HG03108 (cell line): ENCODE data around the gene IDE.
"Not testable (repeated sequence)": the region's sequence is repeated elsewhere in the genome, so short reads cannot be mapped to it uniquely, and the experiment has no call there.

Experiments used
- ATAC-seq: cut with Tn5 transposase; IDR thresholded peaks from one replicate; pipeline ENCODE4 v1.9.1; 2021; ENCODE audit warnings: moderate library complexity; ENCODE audit not compliant: unreplicated experiment

Gene IDE

GRCh38 chr10:92421550-92421949 is 152.3 kb downstream of the IDE start:
- no peak for ATAC-seq

GRCh38 chr10:92420546-92421275 is 153.2 kb downstream of the IDE start:
- ATAC-seq: no peak

GRCh38 chr10:92419740-92420545 is 153.9 kb downstream of the IDE start:
- no peak for ATAC-seq

GRCh38 chr10:92418891-92419290 is 155.0 kb downstream of the IDE start:
- ATAC-seq: no peak

- no peak for ATAC-seq
Observed at GRCh38 chr10:92418221-92418620, 155.7 kb downstream of the IDE start.

GRCh38 chr10:92413519-92413918 is 160.4 kb downstream of the IDE start:
- no peak for ATAC-seq

- no peak for ATAC-seq
Observed at GRCh38 chr10:92413011-92413410, 160.9 kb downstream of the IDE start.

GRCh38 chr10:92411406-92411805 is 162.5 kb downstream of the IDE start:
- ATAC-seq: no peak

GRCh38 chr10:92410501-92410900 is 163.4 kb downstream of the IDE start:
- ATAC-seq: no peak

- no peak for ATAC-seq
Observed at GRCh38 chr10:92408017-92408361, 165.9 kb downstream of the IDE start.

- ATAC-seq: no peak
Observed at GRCh38 chr10:92407305-92408016, 166.4 kb downstream of the IDE start.

GRCh38 chr10:92405419-92405924 is 168.4 kb downstream of the IDE start:
- ATAC-seq: no peak

- ATAC-seq: no peak
Observed at GRCh38 chr10:92404612-92405418, 169.1 kb downstream of the IDE start.

GRCh38 chr10:92402234-92402633 is 171.7 kb downstream of the IDE start:
- ATAC-seq: not testable (repeated sequence)
